CD4-positive, alpha-beta T cell treated with Interferon alpha-2 for 1 hour (primary cell): Measurements from ENCODE around the gene LLGL2.
A peak's percentile ranks its signal among the peaks of the same experiment; 100 is the strongest.
"Not testable (repeated sequence)": the region's sequence is repeated elsewhere in the genome, so short reads cannot be mapped to it uniquely, and the experiment has no call there.

ENCODE experiments used
- DNase-seq, 2 donors: peaks; one replicate each; pipeline ENCODE4 v3.0.0-alpha.2; 2020 to 2022

LLGL2 gene

GRCh38 chr17:75509528-75510258, 15.8 kb upstream of the LLGL2 start:
- no peak for DNase-seq

- DNase-seq, result no peak
Observed at GRCh38 chr17:75511270-75511609, 14.3 kb upstream of the LLGL2 start.

GRCh38 chr17:75511610-75512575, 13.6 kb upstream of the LLGL2 start:
- no peak for DNase-seq

- no peak for DNase-seq
Observed at GRCh38 chr17:75512926-75513640, 12.4 kb upstream of the LLGL2 start.

- no peak for DNase-seq
Observed at GRCh38 chr17:75513641-75514000, 11.9 kb upstream of the LLGL2 start.

GRCh38 chr17:75514299-75514918, 11.1 kb upstream of the LLGL2 start:
- no peak for DNase-seq

- no peak for DNase-seq
Observed at GRCh38 chr17:75514919-75515495, 10.5 kb upstream of the LLGL2 start.

GRCh38 chr17:75515496-75516254, 9.8 kb upstream of the LLGL2 start, which contains the start of gene CASKIN2:
CASKIN2 (minus strand) TSS chr17:75515537; CDS start chr17:75513804, 1,733 bp downstream.
- DNase-seq, result peak; percentile 75 to 78

- peak; percentile 93 to 95 for DNase-seq
Observed at GRCh38 chr17:75516255-75516618, 9.3 kb upstream of the LLGL2 start, which contains the start of gene TSEN54. TSEN54 (plus strand) TSS chr17:75516528; CDS start chr17:75516561, 33 bp downstream.

GRCh38 chr17:75516619-75517296, 8.7 kb upstream of the LLGL2 start:
- peak; percentile 6 to 24 for DNase-seq

GRCh38 chr17:75517297-75517865, 8.1 kb upstream of the LLGL2 start:
- peak; percentile 8 to 45 for DNase-seq

GRCh38 chr17:75518201-75518600, 7.3 kb upstream of the LLGL2 start:
- peak; percentile 46 to 71 for DNase-seq

GRCh38 chr17:75518983-75519537, 6.4 kb upstream of the LLGL2 start:
- no peak for DNase-seq

- DNase-seq, result not testable (repeated sequence)
Observed at GRCh38 chr17:75520413-75520812, 5.1 kb upstream of the LLGL2 start.

- no peak for DNase-seq
Observed at GRCh38 chr17:75521290-75521689, 4.2 kb upstream of the LLGL2 start.

GRCh38 chr17:75521951-75522727, 3.4 kb upstream of the LLGL2 start:
- no peak for DNase-seq

GRCh38 chr17:75523647-75524046, 1.9 kb upstream of the LLGL2 start:
- no peak for DNase-seq

- peak in 1 of 2 donors; percentile 12 for DNase-seq
Observed at GRCh38 chr17:75524269-75524969, 1.1 kb upstream of the LLGL2 start.
